Measurements from ENCODE around the gene CD200R1. TPM values are rescaled to one million over a fixed set of nuclear protein-coding genes. Genes with fewer than 3 reads are reported as not detected.

Gene CD200R1
- total RNA-seq, 1 experiment from 2014 or later: not detected

DNA sequence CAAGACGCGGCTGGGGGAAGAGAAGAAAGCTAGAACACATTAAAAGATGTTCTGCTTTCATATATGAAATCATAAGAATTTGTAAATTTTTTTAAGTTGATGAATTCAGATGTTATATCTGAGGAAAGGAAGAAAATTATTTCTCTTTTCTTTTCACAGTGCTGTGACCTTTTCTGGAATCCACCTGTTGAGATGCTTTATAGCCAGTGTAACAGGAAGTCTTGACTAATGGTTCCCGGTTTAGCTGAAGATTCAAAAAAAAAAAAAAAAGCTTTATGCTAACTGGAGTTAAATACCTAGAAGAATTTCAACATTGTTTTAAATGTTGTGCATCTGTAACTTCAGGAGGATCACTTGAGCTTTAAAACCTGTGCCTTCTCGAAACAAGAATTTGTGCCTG lies 25.8 kb upstream of the CD200R1 start:
- TF ChIP-seq YY1 (IDR thresholded peaks at IDR 0.05; ENCODE audit: extremely low read depth, insufficient replicate concordance, low read depth, low read length): no peak
- TF ChIP-seq SIN3A (IDR thresholded peaks at IDR 0.05; ENCODE audit: low read depth): no peak
- TF ChIP-seq SP1 (IDR thresholded peaks at IDR 0.05; ENCODE audit: low read depth): no peak
- TF ChIP-seq EZH2phosphoT487 (IDR thresholded peaks at IDR 0.05; ENCODE audit: borderline replicate concordance): no peak
- no peak for TF ChIP-seq EGR1 (IDR thresholded peaks at IDR 0.05; ENCODE audit: low read depth)
- TF ChIP-seq CEBPB (IDR thresholded peaks at IDR 0.05; ENCODE audit: low read depth): no peak
- no peak for TF ChIP-seq SRF (IDR thresholded peaks at IDR 0.05; ENCODE audit: low read depth)
- TF ChIP-seq POLR2A (IDR thresholded peaks at IDR 0.05; ENCODE audit: borderline replicate concordance, extremely low read depth, insufficient read depth, insufficient read length): no peak
- Histone ChIP-seq H3K4me2 (ENCODE audit: low read length) (no peak overlapping the region), H3K27ac (ENCODE audit: low read depth, low read length) (no peak overlapping the region), H3K79me2 (ENCODE audit: insufficient read depth, low read length) (peaks cover 4% of the 10 kb centered on the region; the same call in 1 of the 2 replicates), H3K9me3 (ENCODE audit: control insufficient read depth in 1 of 2, insufficient read depth in 1 of 2, low read depth in 1 of 2, low read length in 2 of 2) (no peaks in the 10 kb centered on the region), H3K4me1 (ENCODE audit: control insufficient read depth in 1 of 2, insufficient read depth in 2 of 2, low read length in 2 of 2) (no peaks in the 10 kb centered on the region), H2AFZ (ENCODE audit: low read depth, low read length, poor library complexity, severe bottlenecking) (no peak overlapping the region), H3K4me3 (replicated peaks in 1 of 2; ENCODE audit: low read depth in 1 of 2, low read length in 2 of 2) (no peak overlapping the region), H4K20me1 (ENCODE audit: insufficient read depth) (no peaks in the 10 kb centered on the region), H3K36me3 (ENCODE audit: control insufficient read depth in 1 of 2, insufficient read depth in 2 of 2, low read length in 2 of 2) (peaks cover 24 to 27% of the 10 kb centered on the region in 2 experiments), H3K9me2 (ENCODE audit: insufficient read depth) (no peaks in the 10 kb centered on the region), H3K27me3 (ENCODE audit: insufficient read depth, low read length) (no peaks in the 10 kb centered on the region), H3K9ac (ENCODE audit: low read length) (no peak overlapping the region)
- POLR2A ChIA-PET: no interaction called here
- ATAC-seq (no peak), DNase-seq (ENCODE audit: low read depth, low spot score) (no peak)
- CTCF ChIA-PET: interaction anchor here (1.7 kb wide), 1 partner anchor 21 kb away, joined by 5 read pairs; no protein-coding TSS in a partner anchor
- no TSS peak for BruUV-seq (replicated peaks)
- RAD21 ChIA-PET (ENCODE audit: low non-redundant PET in 1 of 2, low total read pairs in 2 of 2, uncharacterized antibody in 2 of 2, unreplicated experiment in 2 of 2): no interaction called here
- intact Hi-C loops (cut with micrococcal nuclease): no loop called here

DNA sequence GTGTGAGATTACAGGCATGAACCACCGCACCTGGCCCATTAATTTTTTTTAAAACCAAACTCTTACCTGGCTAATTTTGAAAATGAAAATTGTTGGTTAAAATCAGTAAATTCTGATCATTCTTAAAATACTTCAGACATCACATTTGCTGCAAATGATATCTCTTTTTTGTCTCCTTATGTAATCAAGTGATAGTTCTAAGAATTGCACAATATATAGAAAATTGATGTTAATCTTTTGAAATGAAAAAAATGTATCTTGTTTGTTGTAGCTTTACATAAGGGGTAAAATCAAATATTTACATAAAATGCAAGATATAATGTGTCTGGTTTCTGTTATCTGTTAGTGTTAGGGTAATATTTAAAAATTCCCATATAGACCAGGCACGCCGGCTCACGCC lies 20.9 kb upstream of the CD200R1 start:
- ChIA-PET CTCF (no interaction called here), POLR2A (no interaction called here), RAD21 (ENCODE audit: low non-redundant PET in 1 of 2, low total read pairs in 2 of 2, uncharacterized antibody in 2 of 2, unreplicated experiment in 2 of 2) (no interaction called here)
- Histone ChIP-seq H3K79me2 (ENCODE audit: insufficient read depth, low read length) (peaks cover 34% of the 10 kb centered on the region), H3K27me3 (ENCODE audit: insufficient read depth, low read length) (no peaks in the 10 kb centered on the region), H4K20me1 (ENCODE audit: insufficient read depth) (no peaks in the 10 kb centered on the region), H3K4me2 (ENCODE audit: low read length) (no peak overlapping the region), H3K27ac (ENCODE audit: low read depth, low read length) (no peak overlapping the region), H3K4me1 (ENCODE audit: control insufficient read depth in 1 of 2, insufficient read depth in 2 of 2, low read length in 2 of 2) (peaks cover 5 to 9% of the 10 kb centered on the region in 2 experiments; a peak in 2 of 4 replicates), H3K4me3 (replicated peaks in 1 of 2; ENCODE audit: low read depth in 1 of 2, low read length in 2 of 2) (no peak overlapping the region), H3K9ac (ENCODE audit: low read length) (no peak overlapping the region), H3K36me3 (ENCODE audit: control insufficient read depth in 1 of 2, insufficient read depth in 2 of 2, low read length in 2 of 2) (peaks cover 0 to 11% of the 10 kb centered on the region in 2 experiments; a peak in 3 of 4 replicates), H3K9me2 (ENCODE audit: insufficient read depth) (no peaks in the 10 kb centered on the region), H3K9me3 (ENCODE audit: control insufficient read depth in 1 of 2, insufficient read depth in 1 of 2, low read depth in 1 of 2, low read length in 2 of 2) (no peaks in the 10 kb centered on the region), H2AFZ (ENCODE audit: low read depth, low read length, poor library complexity, severe bottlenecking) (no peak overlapping the region)
- intact Hi-C loops (cut with micrococcal nuclease): no loop called here
- BruUV-seq (replicated peaks): no TSS peak
- no peak for DNase-seq (ENCODE audit: low read depth, low spot score)
- TF ChIP-seq EZH2 (IDR thresholded peaks at IDR 0.05) (no peak), POLR2A (IDR thresholded peaks at IDR 0.05; ENCODE audit: borderline replicate concordance, extremely low read depth, insufficient read depth, insufficient read length) (no peak), CEBPB (IDR thresholded peaks at IDR 0.05; ENCODE audit: low read depth) (no peak), ELF1 (IDR thresholded peaks at IDR 0.05; ENCODE audit: borderline replicate concordance, low read depth) (no peak), SP1 (IDR thresholded peaks at IDR 0.05; ENCODE audit: low read depth) (no peak), EZH2phosphoT487 (IDR thresholded peaks at IDR 0.05; ENCODE audit: borderline replicate concordance) (no peak), YY1 (IDR thresholded peaks at IDR 0.05; ENCODE audit: extremely low read depth, insufficient replicate concordance, low read depth, low read length) (no peak), RAD21 (IDR thresholded peaks at IDR 0.05; ENCODE audit: low read depth) (no peak), SIN3A (IDR thresholded peaks at IDR 0.05; ENCODE audit: low read depth) (no peak), ZNF274 (IDR thresholded peaks at IDR 0.05; ENCODE audit: low read depth, low read length) (no peak), CBX3 (IDR thresholded peaks at IDR 0.05; ENCODE audit: low read depth) (no peak)
- TF ChIP-seq, protein P1, sequence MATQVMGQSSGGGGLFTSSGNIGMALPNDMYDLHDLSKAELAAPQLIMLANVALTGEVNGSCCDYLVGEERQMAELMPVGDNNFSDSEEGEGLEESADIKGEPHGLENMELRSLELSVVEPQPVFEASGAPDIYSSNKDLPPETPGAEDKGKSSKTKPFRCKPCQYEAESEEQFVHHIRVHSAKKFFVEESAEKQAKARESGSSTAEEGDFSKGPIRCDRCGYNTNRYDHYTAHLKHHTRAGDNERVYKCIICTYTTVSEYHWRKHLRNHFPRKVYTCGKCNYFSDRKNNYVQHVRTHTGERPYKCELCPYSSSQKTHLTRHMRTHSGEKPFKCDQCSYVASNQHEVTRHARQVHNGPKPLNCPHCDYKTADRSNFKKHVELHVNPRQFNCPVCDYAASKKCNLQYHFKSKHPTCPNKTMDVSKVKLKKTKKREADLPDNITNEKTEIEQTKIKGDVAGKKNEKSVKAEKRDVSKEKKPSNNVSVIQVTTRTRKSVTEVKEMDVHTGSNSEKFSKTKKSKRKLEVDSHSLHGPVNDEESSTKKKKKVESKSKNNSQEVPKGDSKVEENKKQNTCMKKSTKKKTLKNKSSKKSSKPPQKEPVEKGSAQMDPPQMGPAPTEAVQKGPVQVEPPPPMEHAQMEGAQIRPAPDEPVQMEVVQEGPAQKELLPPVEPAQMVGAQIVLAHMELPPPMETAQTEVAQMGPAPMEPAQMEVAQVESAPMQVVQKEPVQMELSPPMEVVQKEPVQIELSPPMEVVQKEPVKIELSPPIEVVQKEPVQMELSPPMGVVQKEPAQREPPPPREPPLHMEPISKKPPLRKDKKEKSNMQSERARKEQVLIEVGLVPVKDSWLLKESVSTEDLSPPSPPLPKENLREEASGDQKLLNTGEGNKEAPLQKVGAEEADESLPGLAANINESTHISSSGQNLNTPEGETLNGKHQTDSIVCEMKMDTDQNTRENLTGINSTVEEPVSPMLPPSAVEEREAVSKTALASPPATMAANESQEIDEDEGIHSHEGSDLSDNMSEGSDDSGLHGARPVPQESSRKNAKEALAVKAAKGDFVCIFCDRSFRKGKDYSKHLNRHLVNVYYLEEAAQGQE (IDR thresholded peaks at IDR 0.05; ENCODE audit: low read depth): no peak
- TF ChIP-seq, protein P2, sequence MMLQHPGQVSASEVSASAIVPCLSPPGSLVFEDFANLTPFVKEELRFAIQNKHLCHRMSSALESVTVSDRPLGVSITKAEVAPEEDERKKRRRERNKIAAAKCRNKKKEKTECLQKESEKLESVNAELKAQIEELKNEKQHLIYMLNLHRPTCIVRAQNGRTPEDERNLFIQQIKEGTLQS (IDR thresholded peaks at IDR 0.05): no peak
- ATAC-seq: no peak

All from HCT116 (cell line).